GM21367 (cell line): Measurements from ENCODE around the gene NMNAT3.

Experiments
- ATAC-seq: cut with Tn5 transposase; IDR thresholded peaks from one replicate; pipeline ENCODE4 v1.9.1; 2021; ENCODE audit not compliant: unreplicated experiment

The NMNAT3 gene

DNA sequence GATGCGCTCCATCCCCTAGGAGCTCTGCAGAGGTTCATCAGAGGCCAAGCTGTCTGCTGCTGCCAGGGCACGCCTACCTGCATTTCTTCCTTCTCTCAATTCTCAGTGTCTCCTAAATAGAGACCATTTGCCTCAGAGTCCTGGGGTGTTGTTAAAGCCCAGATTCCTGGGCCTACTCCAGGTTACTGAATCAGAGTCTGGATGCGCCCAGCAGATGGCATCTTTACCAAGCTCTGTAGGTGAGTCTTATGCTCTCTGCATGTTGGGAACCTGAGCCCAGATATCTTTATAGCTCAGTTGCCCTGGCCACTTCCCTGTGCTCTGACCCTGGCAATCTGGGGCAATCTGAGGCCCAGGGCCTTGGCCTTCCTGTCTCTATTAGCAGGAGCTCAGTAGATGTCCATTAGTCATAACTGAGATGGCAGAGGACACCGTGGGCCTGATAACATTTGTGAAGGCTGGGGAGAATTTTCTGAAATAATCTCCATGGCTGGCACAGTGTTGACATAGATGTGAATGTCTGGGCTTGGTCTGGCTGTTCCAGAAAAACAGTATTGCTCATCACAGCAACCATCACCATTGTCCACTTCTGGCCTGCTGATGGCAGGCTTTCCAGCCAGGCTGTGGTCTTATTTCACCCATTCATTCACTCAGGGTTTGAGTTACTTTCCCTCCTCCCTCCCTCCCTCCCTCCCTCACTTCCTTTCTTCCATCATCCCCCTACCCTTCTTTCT, 125.0 kb downstream of the NMNAT3 start:
- no peak for ATAC-seq

DNA sequence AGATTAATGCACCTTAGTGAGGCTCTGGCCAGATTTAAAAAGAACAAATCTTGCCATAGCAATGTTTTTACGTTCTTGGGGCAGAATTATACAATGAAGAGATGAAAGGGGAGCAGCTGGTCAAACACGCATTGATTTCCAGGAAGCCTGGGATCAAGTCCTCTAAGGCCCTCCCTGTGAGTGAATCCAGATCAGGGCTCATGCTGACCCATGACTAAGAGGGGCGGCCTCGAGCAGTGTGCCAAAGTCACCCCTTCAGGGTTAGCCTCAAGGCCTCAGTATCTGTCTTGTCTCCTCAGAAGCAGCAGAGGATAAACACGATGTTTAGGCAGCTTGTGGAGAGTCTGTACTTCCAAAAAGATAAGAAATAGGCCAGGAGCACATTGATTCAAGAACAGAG, 129.0 kb downstream of the NMNAT3 start:
- ATAC-seq: no peak

DNA sequence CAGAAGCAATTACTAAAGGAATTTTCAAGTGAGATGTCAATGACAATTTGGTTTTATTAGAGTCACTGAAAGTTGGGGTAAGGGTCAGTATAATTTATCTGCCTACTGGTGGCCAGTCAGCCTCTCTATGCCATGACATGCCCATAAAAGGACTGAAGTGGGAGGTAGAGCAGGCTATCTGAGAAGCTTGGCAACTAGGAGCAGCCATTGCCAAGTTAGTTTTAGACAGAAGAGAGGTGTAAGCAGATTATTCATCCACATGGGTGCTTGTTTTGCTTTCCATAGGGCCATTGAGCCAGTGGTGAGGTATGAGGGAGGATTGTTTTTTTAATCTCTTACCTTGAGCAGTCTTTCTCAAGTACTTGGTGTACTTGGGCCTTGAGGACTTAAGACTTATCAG, 130.1 kb downstream of the NMNAT3 start:
- no peak for ATAC-seq

DNA sequence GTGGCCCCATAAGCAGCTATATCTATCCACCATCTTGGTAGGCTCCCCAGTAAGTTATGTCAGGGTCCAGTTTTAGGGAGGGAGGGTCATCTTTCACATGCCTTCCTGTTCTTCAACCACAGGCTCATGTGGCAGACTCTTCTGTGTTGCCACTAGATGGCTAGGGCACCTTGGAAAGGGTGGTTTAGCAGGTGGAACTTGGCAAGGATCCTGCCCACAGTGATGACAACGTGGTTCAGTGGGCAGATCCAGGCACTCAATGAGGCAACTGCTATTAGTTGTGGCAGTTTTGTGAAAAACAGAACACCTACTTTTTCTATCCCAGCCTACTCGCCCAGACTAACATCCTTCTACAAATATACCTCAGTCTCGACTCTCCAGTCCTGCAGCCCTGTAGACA, 131.0 kb downstream of the NMNAT3 start:
- no peak for ATAC-seq

DNA sequence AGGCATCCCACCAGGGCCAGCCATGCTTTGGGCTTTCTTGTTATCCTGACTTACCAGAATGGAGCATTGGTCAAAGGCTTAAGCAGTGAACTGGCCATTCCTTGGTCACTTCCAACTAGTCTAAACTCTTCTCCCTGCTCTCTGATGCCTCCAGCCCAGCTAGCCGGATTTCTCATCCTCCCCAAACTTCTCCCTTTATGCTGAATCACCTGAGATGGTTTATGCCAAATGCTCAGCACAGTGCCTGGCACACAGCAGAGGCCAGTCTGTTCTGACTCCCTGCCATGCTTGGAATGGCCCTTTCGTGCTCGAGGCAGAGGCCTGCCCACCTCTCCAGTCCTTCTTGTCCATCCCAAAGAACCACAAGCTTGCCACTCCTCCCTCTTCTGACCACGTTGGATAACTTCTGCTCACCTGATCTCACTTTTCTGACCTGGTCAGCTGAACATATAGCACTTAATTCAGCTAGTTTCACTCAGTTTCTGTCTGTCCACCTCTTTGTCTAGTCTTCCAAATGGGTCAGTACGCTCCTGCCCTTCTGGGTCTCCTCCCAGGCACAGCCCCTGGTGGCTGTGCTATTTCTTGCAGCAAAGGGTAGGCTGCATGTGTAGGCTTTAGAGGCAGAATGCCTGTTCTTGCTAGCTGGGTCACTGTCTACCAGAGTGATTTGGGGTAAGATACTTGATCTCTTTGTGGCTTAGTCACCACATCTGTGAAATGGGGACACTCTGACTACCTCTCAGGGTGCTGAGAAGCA, 136.1 kb downstream of the NMNAT3 start:
- ATAC-seq: no peak

DNA sequence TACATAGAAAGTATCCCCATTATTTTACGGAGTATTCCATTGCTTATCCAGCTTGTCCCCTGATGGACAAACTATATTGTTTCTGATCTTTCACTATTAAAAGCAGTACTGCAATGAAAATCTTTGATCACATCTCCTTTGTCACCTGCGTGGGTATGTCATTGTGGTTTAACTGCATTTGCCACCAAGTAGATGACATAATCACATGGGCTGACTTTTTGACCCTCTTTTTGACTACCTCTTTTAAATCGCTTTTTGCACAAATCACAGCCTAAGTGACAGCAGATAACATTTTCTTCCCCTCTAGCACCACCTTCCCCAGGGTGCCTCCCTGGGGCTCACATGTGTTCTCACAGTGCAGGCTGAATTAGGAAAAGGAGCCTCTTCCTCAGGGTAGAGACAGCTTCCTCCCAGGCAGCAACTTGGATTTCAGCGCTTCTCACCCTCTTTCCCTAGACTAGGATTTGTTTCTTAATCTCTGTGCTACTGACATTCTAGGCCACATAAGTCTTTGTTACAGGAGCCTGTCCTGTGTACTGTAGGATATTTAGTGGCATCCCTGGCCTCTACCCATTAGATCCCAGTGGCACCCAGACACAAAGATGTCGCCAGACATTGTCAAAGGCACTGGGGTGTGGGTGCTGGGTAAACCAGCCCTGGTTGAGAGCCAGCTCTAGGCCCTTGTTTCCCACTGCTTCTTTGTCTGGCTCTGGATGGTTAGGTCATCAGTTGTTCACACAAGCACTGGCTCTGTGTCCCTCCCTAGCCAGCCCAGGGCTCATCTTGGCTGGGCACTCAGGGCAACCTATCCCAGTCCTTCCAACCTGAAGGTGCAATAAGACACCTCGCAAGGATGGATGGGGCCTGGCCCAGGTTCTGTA, 136.9 kb downstream of the NMNAT3 start:
- ATAC-seq: no peak

DNA sequence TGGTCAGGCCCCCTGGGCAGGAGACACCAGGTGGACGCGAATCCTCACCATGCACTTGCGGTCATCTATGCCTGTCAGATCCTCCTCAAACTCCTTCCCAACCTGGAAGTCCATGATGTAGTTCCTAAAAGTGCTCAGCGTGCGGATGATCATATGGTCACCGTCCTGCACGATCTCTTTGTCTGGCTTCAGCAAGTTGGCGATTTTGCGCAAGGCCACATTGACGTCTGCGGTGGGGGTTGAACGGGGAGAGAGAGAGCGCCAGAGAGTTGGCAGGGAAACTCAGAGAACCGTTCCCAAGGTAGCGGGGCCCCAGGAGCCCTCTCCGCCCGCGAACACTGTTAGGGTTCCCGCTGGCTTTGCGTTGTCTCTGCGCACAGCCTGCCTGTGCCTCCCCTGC, 139.0 kb downstream of the NMNAT3 start:
- no peak for ATAC-seq

DNA sequence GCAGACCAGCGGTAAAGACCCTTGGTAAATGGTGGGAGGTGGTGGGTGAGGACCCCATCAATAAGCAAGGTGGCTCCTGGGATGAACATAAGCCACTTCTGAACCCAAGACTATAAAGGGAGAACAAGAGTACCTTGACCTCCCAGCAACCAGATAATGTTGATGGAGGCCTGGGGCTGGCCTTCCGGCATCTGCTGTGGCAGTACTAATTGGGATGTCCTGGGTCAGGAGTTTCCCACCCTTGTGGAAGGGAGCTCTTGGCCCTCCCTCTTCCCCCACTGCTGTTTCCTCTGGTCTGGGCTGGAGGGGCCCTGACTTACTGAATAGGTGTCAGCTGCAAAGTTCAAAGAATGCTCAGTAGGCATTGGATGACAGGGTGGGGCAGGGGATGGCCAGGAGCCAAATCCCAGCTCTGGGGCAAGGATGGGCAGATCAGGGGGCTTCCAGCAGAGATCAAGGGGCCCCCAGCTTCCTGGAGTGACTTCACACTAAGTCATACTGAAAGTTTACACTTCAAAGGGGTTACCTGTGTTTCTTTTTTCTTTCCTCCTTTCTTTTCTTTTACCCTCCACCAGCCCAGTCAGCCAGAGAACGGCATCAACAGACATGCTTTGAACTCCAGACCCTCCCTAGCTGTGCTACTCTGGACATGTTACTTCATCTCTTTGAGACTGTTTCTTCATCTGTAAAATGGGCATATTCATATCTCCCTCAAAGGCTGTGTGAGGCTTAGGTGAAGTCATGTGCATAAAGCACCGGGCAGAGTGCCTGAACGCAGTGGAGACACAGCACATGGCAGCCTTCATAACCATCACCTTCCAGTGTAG, 139.8 kb downstream of the NMNAT3 start:
- ATAC-seq: no peak

DNA sequence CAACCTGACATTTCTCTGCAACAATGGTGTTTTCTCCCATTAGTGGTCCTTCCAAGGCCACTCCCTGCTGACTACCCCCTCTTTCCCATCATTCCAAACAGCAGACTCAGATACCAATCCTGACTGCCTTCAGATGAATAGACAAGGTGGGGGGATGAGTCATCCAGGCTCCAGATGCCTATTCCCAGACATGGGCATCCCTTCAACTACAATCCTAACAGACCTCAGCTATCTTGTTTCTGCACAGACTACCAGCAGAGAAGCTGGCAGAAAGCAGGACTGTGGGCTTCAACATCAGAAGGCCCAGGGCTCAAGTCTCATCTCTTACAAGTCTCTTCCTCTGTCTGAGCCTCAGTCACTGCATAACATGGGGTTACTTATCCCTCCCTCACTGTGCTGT, 140.4 kb downstream of the NMNAT3 start:
- no peak for ATAC-seq

DNA sequence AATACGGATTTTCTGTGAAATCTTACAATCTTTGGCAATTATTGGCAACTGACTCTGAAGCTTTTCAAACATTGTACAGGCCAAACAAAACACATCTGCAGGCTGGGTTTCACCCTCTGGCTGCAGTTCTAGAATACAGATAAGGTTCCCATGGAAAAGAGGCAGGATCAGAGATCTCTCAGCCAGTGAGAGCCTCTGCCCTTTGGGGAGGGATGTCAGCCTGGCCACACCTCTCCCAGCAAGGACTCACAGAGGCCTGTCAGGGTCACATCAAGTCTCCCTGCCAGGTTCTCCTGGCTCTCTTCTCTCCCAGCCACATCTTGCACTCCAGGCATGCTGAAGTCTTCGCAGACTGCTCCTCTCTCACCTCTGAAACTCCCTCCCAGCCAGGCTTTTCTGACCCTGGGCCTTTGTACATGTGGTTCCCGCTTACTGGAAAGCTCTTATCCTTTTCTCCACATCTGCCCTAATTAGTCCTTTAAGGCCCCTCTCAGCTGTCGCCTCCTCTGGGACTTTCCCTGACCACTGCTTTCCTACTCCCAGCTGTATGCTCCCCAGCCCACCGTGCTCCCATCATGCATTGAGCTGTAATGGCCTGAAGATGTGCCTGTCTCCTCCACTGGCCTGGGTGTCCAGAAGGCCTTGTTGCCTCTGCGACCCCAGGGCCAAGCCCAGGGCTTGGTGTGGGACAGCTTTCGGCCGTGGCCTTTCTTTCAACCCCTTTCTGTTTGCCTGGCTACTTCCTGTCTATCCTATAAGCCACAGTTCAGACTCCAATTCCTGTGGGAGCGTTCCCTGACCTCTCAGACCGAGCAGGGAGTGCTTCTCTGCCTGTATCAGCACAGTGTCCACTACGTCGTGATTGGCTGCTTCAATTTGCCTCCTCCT, 142.5 kb downstream of the NMNAT3 start:
- no peak for ATAC-seq

DNA sequence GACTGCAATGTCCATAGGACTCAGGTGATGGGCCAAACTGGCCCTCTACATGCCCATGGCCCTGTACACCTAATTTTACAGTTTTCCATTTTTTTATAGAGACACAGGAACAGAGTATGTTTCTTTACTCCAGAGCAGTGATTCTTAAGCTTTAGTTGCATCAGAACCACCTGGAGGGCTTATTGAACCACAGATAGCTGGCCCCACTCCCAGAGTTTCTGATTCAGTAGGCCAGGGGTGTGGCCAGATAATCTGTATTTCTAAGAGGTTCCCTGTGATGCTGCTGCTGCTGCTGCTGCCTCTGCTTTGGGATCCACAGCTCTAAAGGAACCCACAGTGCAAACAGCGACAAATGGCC, 143.3 kb downstream of the NMNAT3 start:
- peak; percentile 73 for ATAC-seq

DNA sequence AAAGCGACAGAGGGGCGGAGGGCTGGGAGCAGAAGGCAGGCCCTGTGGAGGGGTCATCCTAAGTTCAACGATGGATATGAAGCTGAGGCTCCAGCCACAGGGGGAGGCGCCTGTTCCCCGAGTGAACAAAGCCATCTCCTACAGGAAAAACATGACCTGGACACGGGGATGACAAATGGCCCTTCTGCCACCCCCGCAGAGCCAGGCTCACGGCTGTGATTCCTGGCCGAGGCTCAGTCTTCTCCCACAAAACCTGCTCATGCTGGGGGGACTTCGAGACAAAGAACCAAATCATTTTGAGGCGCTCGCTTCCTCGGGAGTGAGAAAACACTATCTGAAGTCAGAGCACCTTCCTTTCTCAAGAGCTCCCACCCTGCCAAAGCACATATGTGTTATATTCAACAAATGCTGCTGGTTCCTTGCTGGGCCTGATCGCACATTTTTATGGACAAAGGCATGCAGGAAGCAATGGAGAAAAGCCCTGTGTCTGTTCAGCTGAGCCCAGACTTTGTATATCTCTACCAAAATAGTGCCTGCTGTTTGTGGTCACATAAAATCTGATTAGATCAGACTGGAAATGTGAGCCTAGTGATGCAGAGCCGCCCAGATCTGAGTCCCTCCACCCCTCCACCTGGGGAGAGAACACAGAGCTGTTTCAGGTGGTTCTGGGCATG, 143.9 kb downstream of the NMNAT3 start:
- peak; percentile 38 for ATAC-seq

DNA sequence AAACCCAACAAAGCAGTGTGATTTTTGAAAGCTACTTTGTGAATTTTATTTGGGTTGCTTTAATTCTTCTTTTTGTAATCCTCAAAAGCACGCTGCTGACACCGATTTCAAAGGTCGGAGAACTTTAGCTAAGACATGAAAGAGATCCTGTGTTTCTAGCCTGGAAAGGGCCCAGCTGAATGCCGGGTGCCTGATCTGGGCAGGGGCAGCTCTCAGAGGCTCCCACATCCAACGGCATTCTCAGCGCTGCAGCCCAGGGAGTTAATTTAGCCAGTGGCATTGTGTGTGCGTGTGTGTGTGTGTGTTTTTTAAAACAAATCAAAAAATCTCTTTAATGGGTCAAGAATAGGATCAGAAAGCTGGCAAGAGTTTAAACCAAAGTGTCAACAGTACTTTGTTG, 144.8 kb downstream of the NMNAT3 start:
- ATAC-seq: no peak

DNA sequence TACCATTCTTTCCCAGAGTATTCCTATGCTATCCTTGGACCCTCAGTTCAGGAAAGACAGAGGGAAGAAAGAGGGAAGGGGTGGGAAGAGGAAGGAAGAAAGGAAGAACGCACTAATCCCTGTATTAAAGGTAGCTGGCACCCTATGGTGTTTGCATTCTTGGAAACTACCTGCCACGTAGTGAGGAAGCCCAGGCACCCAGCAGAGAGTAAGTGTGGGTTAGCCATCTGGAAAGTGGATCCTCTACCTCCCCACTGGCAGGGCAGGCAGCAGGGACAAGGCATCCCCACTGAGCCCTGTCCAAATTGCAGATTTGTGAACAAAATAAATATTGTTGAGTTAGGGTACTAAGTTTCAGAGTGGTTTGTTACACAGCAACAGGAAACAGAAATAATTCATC, 147.1 kb downstream of the NMNAT3 start:
- no peak for ATAC-seq

DNA sequence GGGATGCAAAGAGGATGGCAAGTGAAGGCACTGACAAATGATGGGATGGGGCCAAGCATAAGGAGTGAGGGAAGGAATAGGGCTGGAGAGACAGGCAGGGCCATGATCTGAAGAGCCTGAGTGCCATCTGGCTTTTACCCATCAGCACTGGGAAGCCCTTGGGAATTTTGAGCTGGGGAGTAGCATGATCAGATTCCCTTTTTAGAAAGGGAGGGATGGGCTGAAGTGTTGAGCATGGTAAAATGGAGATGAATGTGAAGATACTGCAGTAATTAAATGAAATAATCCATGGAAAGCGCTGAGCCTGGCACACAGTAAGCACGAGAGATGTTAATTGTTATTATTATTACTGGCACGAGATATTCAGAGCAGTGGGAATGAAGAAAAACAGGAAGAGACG, 148.1 kb downstream of the NMNAT3 start:
- ATAC-seq: no peak

DNA sequence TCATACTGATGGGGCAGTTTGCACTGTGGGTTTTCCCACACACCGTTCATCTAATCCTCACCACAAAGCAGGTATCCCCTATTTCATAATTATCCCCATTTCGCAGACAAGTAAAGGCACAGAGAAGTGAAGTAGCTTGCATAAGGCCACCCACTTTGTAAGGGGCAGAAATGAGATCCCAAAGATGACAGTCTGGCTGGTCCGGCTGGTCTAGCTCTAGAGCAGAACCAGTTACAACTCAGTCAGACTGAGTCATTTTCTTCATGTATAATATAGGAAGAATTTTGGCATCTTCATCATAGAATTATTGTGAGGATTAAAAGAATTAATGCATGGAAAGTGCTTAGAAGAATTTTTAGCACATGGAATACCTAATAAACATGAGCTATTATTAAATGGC, 148.8 kb downstream of the NMNAT3 start:
- ATAC-seq: no peak

DNA sequence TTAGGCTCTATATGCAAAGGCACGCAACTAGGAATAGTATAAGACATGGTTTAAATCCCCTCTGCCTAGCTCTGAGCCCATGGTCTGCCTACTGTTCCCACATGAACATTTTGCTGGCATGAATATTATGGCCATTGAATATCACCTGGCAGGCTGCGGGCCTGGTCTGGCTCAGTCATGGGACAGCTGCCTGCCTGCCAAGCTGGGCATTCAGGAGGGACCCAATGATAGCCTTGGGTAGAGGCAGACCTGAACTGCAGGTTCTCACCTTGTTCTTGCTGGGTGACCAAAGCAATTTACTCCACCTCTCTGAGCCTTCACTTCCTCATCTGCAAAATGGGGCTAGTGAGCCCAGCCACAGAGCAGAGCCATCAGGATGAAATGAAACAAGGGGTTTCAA, 149.5 kb downstream of the NMNAT3 start:
- no peak for ATAC-seq

DNA sequence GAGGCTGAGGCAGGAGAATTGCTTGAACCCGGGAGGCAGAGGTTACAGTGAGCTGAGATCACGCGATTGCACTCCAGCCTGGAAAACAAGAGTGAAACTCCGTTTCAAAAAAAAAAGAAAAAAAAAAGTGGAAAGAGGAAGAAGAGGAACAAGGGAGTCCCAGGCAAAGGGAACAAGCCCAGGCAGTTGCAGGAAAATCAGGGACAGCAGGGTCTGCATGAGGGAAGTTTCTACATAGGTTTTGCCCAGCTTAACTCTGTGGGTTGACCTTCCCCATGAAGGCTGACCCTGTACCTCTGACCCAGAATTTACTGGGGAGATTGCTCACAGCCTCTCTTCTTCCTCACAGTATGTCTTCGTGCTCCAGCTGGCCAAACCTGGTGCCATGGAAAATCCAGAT, 150.5 kb downstream of the NMNAT3 start:
- no peak for ATAC-seq

DNA sequence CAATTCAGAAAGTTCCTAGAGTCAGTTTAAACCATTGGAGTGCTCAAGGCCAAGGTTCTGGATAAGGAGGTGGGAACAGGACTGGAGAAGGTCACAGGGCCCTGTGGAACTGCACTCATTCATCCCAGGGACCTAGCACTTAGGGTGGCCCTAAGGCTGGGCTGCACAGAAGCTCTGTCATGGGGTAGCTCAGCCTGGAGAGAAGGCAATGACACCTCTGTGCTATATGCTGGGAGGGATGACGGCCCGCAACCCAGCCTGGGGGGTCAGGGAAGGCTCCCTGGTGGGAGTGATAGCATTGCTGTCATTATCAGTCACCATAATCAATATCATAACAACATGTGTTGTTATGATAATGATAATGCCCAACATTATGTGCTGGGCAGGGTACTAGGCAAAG, 151.6 kb downstream of the NMNAT3 start:
- no peak for ATAC-seq
